ACC112 (cell line): Measurements from ENCODE around the gene SYT13.

Experiments
- H2AFZ ChIP-seq: fragments of 200-600 bp; sonication (generic); one replicate; pipeline ENCODE4 v1.6.0; 2017; ENCODE audit warnings: antibody characterized with exemption, low read length; ENCODE audit not compliant: unreplicated experiment
- H3K27ac ChIP-seq: fragments of 200-600 bp; sonication (generic); 2 replicates; pipeline ENCODE4 v1.5.1; 2014; ENCODE audit warnings: low read depth, mild to moderate bottlenecking, antibody characterized with exemption, low read length, moderate library complexity
- H3K27me3 ChIP-seq: fragments of 200-600 bp; sonication (generic); 2 replicates; pipeline ENCODE4 v1.6.1; 2014; ENCODE audit warnings: mild to moderate bottlenecking, antibody characterized with exemption, low read length, moderate library complexity, mixed read lengths; ENCODE audit not compliant: insufficient read depth
- H3K36me3 ChIP-seq: fragments of 200-600 bp; sonication (generic); 2 replicates; pipeline ENCODE4 v1.6.1; 2016; ENCODE audit warnings: mild to moderate bottlenecking, antibody characterized with exemption, low read length, moderate library complexity, mixed read lengths; ENCODE audit not compliant: insufficient read depth
- H3K4me1 ChIP-seq: fragments of 200-600 bp; sonication (generic); one replicate; pipeline ENCODE4 v1.6.1; 2016; ENCODE audit warnings: low read length, mixed read lengths; ENCODE audit not compliant: insufficient read depth, unreplicated experiment, control insufficient read depth
- H3K4me3 ChIP-seq: fragments of 200-600 bp; sonication (generic); 2 replicates; pipeline ENCODE4 v1.5.1; 2014; ENCODE audit warnings: mild to moderate bottlenecking, low read depth, low read length
- H3K79me2 ChIP-seq: fragments of 200-600 bp; sonication (generic); one replicate; pipeline ENCODE4 v1.6.0; 2016; ENCODE audit warnings: low read length; ENCODE audit not compliant: control insufficient read depth, unreplicated experiment, insufficient read depth

SYT13 gene

DNA sequence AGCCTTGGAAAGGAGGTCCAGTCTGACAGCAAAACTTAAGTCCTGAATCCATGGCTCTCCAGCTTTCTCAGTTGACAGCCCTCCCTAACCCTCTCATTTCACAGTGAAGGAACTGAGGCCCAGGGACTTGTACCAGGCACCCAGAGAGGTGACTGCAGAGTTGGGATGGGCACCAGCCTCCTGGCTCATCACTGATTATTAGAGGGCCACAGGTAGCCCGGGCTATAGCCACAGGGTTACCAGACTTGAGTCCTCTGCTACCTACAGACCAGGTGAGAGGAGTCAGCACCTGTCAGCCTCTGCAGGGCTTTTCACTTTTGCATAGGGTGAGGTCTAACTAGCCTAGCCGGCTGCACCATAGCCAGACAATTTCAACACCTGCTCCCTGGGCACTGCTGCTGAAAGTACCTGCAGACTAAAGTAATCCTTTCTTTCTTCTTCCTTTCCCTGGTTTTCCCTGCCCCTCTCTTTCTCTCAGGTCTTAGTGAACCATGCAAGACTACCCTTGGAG, 37.6 kb downstream of the SYT13 start:
- H3K27me3 ChIP-seq: no peaks in the 10 kb centered on the region

DNA sequence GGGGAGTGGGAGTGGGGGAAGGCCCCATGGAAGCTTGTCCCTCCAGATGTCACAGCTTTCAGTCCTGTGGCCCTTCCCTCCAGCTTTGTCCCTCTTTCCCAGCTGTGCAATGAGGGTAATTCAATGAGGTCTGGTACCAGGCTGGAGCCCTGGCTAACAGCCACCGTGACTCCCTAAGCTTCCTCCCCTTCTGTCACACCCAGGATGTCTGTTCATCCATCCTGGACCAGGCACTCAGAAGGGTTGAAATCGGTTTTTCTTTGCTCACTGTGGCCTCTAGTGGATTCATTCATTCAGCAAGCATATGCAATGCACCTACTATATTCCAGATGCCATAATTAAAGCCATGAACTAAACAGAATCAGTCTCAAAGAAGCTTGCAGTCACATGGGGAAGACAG, 38.7 kb downstream of the SYT13 start:
- Histone ChIP-seq H3K79me2 (no peaks in the 10 kb centered on the region), H3K4me1 (no peaks in the 10 kb centered on the region), H2AFZ (no peak overlapping the region), H3K27me3 (no peaks in the 10 kb centered on the region), H3K36me3 (no peaks in the 10 kb centered on the region), H3K27ac (no peak overlapping the region), H3K4me3 (no peak overlapping the region)

More for the DNA sequence above, 37.6 kb downstream of the SYT13 start:
- H3K4me3 ChIP-seq: no peak overlapping the region
- peaks cover 6% of the 10 kb centered on the region for H3K4me1 ChIP-seq
- no peaks in the 10 kb centered on the region for H3K79me2 ChIP-seq
- no peak overlapping the region for H2AFZ ChIP-seq
- no peaks in the 10 kb centered on the region for H3K36me3 ChIP-seq
- no peak overlapping the region for H3K27ac ChIP-seq

GRCh38 chr11:45246241-45246640, 39.9 kb downstream of the SYT13 start:
- no peak overlapping the region for H3K27ac ChIP-seq
- no peaks in the 10 kb centered on the region for H3K79me2 ChIP-seq
- no peaks in the 10 kb centered on the region for H3K36me3 ChIP-seq
- H3K27me3 ChIP-seq: peaks cover 3% of the 10 kb centered on the region; the same call in 1 of the 2 replicates
- no peaks in the 10 kb centered on the region for H3K4me1 ChIP-seq
- H2AFZ ChIP-seq: no peak overlapping the region
- no peak overlapping the region for H3K4me3 ChIP-seq

GRCh38 chr11:45245218-45246045, 40.7 kb downstream of the SYT13 start:
- no peak overlapping the region for H3K27ac ChIP-seq
- no peak overlapping the region for H2AFZ ChIP-seq
- H3K36me3 ChIP-seq: no peaks in the 10 kb centered on the region
- no peaks in the 10 kb centered on the region for H3K79me2 ChIP-seq
- no peak overlapping the region for H3K4me3 ChIP-seq
- peaks cover 3% of the 10 kb centered on the region; the same call in 1 of the 2 replicates for H3K27me3 ChIP-seq
- H3K4me1 ChIP-seq: no peaks in the 10 kb centered on the region

DNA sequence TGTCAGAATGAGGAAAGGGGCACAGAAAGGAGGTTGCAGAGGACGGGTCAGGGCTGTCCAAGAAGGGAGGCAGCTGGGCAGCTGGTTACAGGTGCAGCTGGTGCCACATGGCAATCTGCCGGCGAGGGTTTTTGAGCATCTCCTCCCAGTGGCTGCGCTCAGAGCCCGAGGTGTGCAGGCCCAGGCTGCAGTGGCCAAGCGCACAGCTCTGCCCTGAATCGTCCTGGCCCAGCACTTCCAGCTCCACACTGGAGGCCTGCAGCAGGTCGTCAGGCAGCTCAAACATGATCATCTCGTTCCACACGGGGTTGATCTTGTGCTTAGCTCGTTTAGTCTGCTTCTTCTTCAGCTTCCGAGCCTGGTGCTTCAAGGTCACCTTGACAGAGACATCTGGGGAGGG, 42.2 kb downstream of the SYT13 start:
- Histone ChIP-seq H3K27ac (no peak overlapping the region), H3K27me3 (peaks cover 3% of the 10 kb centered on the region; the same call in 1 of the 2 replicates), H2AFZ (no peak overlapping the region), H3K4me3 (no peak overlapping the region), H3K4me1 (no peaks in the 10 kb centered on the region), H3K36me3 (no peaks in the 10 kb centered on the region), H3K79me2 (no peaks in the 10 kb centered on the region)

- H3K27ac ChIP-seq: no peak overlapping the region
- no peaks in the 10 kb centered on the region for H3K79me2 ChIP-seq
- H3K4me1 ChIP-seq: no peaks in the 10 kb centered on the region
- no peak overlapping the region for H3K4me3 ChIP-seq
- H2AFZ ChIP-seq: no peak overlapping the region
- no peaks in the 10 kb centered on the region for H3K36me3 ChIP-seq
- peaks cover 36% of the 10 kb centered on the region for H3K27me3 ChIP-seq
Measured at GRCh38 chr11:45239733-45240132, 46.4 kb downstream of the SYT13 start.

GRCh38 chr11:45238724-45239123, 47.4 kb downstream of the SYT13 start:
- Histone ChIP-seq H3K27me3 (peaks cover 36% of the 10 kb centered on the region), H3K36me3 (no peaks in the 10 kb centered on the region), H3K27ac (no peak overlapping the region), H3K4me1 (no peaks in the 10 kb centered on the region), H3K79me2 (no peaks in the 10 kb centered on the region), H2AFZ (no peak overlapping the region), H3K4me3 (no peak overlapping the region)

- no peaks in the 10 kb centered on the region for H3K36me3 ChIP-seq
- H3K4me3 ChIP-seq: no peak overlapping the region
- H3K79me2 ChIP-seq: no peaks in the 10 kb centered on the region
- no peak overlapping the region for H3K27ac ChIP-seq
- H2AFZ ChIP-seq: no peak overlapping the region
- peaks cover 36% of the 10 kb centered on the region for H3K27me3 ChIP-seq
- no peaks in the 10 kb centered on the region for H3K4me1 ChIP-seq
Measured at GRCh38 chr11:45237711-45238315, 48.3 kb downstream of the SYT13 start.

- H3K36me3 ChIP-seq: no peaks in the 10 kb centered on the region
- no peak overlapping the region for H3K27ac ChIP-seq
- H3K27me3 ChIP-seq: peaks cover 33% of the 10 kb centered on the region
- no peak overlapping the region for H3K4me3 ChIP-seq
- H3K4me1 ChIP-seq: no peaks in the 10 kb centered on the region
- H3K79me2 ChIP-seq: no peaks in the 10 kb centered on the region
- H2AFZ ChIP-seq: no peak overlapping the region
Measured at GRCh38 chr11:45234306-45235006, 51.7 kb downstream of the SYT13 start.

- Histone ChIP-seq H3K27me3 (peaks cover 33% of the 10 kb centered on the region), H3K79me2 (no peaks in the 10 kb centered on the region), H3K4me3 (no peak overlapping the region), H3K36me3 (no peaks in the 10 kb centered on the region), H3K27ac (no peak overlapping the region), H2AFZ (no peak overlapping the region), H3K4me1 (no peaks in the 10 kb centered on the region)
Measured at GRCh38 chr11:45233804-45234170, 52.4 kb downstream of the SYT13 start.
